Smooth muscle cell of bladder (primary cell): ENCODE measurements around the gene C11orf86. TPM values are rescaled to one million over a fixed set of nuclear protein-coding genes. Genes with fewer than 3 reads are reported as not detected.

Source experiments
- total RNA-seq: library from RNA; depleted of rRNA; stranded (reverse); fragments of >200 nt; gene quantifications from 2 replicates; pipeline ENCODE4 v1.2.3, GENCODE V29; 2014

Gene C11orf86
- 0.28 TPM in 2 replicates for total RNA-seq

GRCh38 chr11:66974724-66975404 is at the start of gene C11orf86:
Gene C11orf86 (plus strand): TSS chr11:66975304. CDS start chr11:66975363, 59 bp downstream.

GRCh38 chr11:66958232-66958955 is 16.7 kb upstream of the C11orf86 start, which contains the start of gene PC:
Gene PC (minus strand): TSS chr11:66958383. CDS start chr11:66872159, 86,224 bp downstream.

GRCh38 chr11:67022961-67023956 is 48.2 kb downstream of the C11orf86 start, which contains the start of gene SYT12:
Gene SYT12 (plus strand): TSS chr11:67023134. CDS start chr11:67030145, 7,011 bp downstream.

Other genes with a start within 250 kb of the C11orf86 start
- 0.43 and 1.1 TPM in 2 replicates for gene SPTBN2, start 246.1 kb upstream of the C11orf86 start, total RNA-seq
- 9.5 and 13.2 TPM in 2 replicates for gene RCE1, start 131.9 kb upstream of the C11orf86 start, total RNA-seq
- 6.5 and 10.7 TPM in 2 replicates for gene LRFN4, start 118.2 kb upstream of the C11orf86 start, total RNA-seq
- 33.3 and 36.0 TPM in 2 replicates for gene PC, start 16.9 kb upstream of the C11orf86 start, total RNA-seq
- 0.14 and 0.55 TPM in 2 replicates for gene SYT12, start 47.8 kb downstream of the C11orf86 start, total RNA-seq
- 13.4 and 17.4 TPM in 2 replicates for gene RHOD, start 81.5 kb downstream of the C11orf86 start, total RNA-seq
- gene KDM2A, start 144.0 kb downstream of the C11orf86 start, total RNA-seq: 29.3 and 39.8 TPM in 2 replicates